H1 (cell line): ENCODE results near the gene KIZ. TPM values are rescaled to one million over a fixed set of nuclear protein-coding genes. Genes with fewer than 3 reads are reported as not detected.

Experiments used
- FOSL1 ChIP-seq: IDR thresholded peaks from 2 replicates; pipeline ENCODE4 v1.6.1; 2011; ENCODE audit warnings: mild to moderate bottlenecking, low read depth, low read length, moderate library complexity; ENCODE audit not compliant: insufficient read depth
- NRF1 ChIP-seq: IDR thresholded peaks from 2 replicates; pipeline ENCODE4 v1.6.1; 2011; ENCODE audit warnings: mild to moderate bottlenecking, low read depth, low read length, improper control_type of control experiment
- polyA plus RNA-seq, 7 experiments: library from polyadenylated mRNA; depleted of rRNA in 3 of 7; stranded (reverse) in 5 of 7; unstranded in 2 of 7; fragments of >200 nt in 5 of 7; fragments of 200-250 nt in 2 of 7; gene quantifications; 1 replicate in 5 of 7; 2 replicates in 1 of 7; 4 replicates in 1 of 7; pipeline versions ENCODE4 v1.2.1 to v1.2.3, GENCODE V29; 2011 to 2013; ENCODE audit warnings: missing spikeins in 2 of 7, mixed read lengths in 2 of 7
- total RNA-seq: library from RNA; stranded (reverse); fragmentation: NEBNext Ultra II Directional; extraction: Animal tissue kit (Norgen Biotek cat#: 25700); gene quantifications from 2 replicates; pipeline ENCODE4 v1.2.1, GENCODE V29; 2021

KIZ gene
- total and polyA plus RNA-seq, 2 of the 8 experiments (the other 6 are each of a cell fraction or from before 2014, with no cell fraction given) = 13.0 to 51.7 TPM

DNA sequence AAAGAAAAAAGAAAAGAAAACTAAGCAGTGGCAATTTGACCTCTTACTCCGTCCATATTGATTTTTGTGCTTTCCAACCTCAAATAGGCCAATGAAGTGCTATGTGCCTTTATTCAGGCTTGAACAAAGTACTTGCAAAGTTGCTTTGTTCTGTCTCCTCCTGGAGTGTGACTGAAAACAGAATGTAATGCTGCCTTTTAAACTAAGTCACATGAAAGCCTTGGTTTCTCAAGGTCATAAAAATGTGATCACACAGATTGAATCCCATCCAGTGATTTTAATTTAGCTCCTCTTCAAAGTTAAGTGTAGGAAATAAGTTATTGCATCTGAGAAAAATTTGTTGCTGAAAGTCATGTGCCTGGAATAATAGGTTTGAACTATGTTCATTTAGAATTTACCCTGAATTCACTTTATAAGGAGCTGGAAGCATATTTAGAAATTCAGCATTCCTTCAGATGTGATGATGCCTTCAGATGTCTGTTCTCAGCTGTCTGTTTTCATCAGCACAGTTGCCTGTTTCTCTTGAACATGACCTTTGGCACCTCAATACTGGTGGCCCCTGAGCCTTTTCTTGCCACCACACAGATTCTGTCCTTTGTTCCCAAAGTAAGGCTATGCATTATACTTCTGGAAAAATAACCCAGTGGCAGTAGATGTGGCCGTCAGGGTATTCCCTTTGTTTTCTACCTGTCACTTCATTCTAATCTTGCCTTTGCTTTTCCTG is 48.8 kb downstream of the KIZ start (continued):
- no peak for TF ChIP-seq FOSL1
- no peak for TF ChIP-seq NRF1
